IMR-90 (cell line): ENCODE data around the gene HDAC3. TPM values are rescaled to one million over a fixed set of nuclear protein-coding genes. Genes with fewer than 3 reads are reported as not detected.

Source experiments
- ATAC-seq: fragments of 200-7000 bp; cut with Tn5 transposase; 2 replicates; pipeline ENCODE4 v1.9.1; 2020; ENCODE audit warnings: low read depth, mild to moderate bottlenecking, moderate library complexity
- BruUV-seq: library from RNA; stranded (reverse); fragments of 400-500 nt; replicated peaks from 2 replicates; lab custom pipeline; 2021; lab: Mats Ljungman, UMichigan
- CTCF ChIA-PET: fragments of 300-600 bp; formaldehyde crosslinking; extraction: SDS; loops from one replicate; lab custom pipeline; 2021; ENCODE audit warnings: antibody characterized with exemption; lab: Yijun Ruan, JAX
- POLR2A ChIA-PET: fragments of 300-600 bp; sonication (Branson Sonifier 250); formaldehyde crosslinking; loops from one replicate; lab custom pipeline; 2022; ENCODE audit warnings: antibody characterized with exemption; ENCODE audit not compliant: unreplicated experiment; lab: Charles Lee
- DNase-seq: peaks from one replicate; pipeline ENCODE4 v3.0.0; 2013
- H2AFZ ChIP-seq: replicated peaks from 2 replicates; pipeline ENCODE3; 2013; ENCODE audit warnings: low read length, mild to moderate bottlenecking; ENCODE audit not compliant: poor library complexity
- H2AK5ac ChIP-seq: 2 replicates; pipeline ENCODE4 v1.6.1; 2013; ENCODE audit warnings: low read depth, low read length, inconsistent platforms
- H2AK9ac ChIP-seq: replicated peaks from 2 replicates; pipeline ENCODE3; 2013; ENCODE audit warnings: mild to moderate bottlenecking, low read depth, low read length, moderate library complexity; ENCODE audit not compliant: poor library complexity
- H2BK120ac ChIP-seq: 2 replicates; pipeline ENCODE4 v1.6.1; 2013; ENCODE audit warnings: low read depth, low read length, inconsistent platforms
- H2BK15ac ChIP-seq: 3 replicates; pipeline ENCODE4 v1.6.1; 2013; ENCODE audit warnings: low read depth, low read length, inconsistent platforms
- H2BK20ac ChIP-seq: 2 replicates; pipeline ENCODE4 v1.6.1; 2013; ENCODE audit warnings: low read depth, mild to moderate bottlenecking, inconsistent platforms, low read length, moderate library complexity
- H2BK5ac ChIP-seq: 2 replicates; pipeline ENCODE4 v1.6.1; 2013; ENCODE audit warnings: mild to moderate bottlenecking, low read depth, low read length, inconsistent platforms; ENCODE audit not compliant: poor library complexity, severe bottlenecking
- H3K14ac ChIP-seq: replicated peaks from 2 replicates; pipeline ENCODE4 v1.6.1; 2013; ENCODE audit warnings: low read depth, low read length, inconsistent platforms
- H3K18ac ChIP-seq: 2 replicates; pipeline ENCODE4 v1.6.1; 2013; ENCODE audit warnings: low read depth, low read length, control low read depth
- H3K23ac ChIP-seq: 2 replicates; pipeline ENCODE4 v1.6.1; 2013; ENCODE audit warnings: low read depth, low read length, inconsistent platforms
- H3K27ac ChIP-seq: 2 replicates; pipeline ENCODE4 v1.5.1; 2013; ENCODE audit warnings: mild to moderate bottlenecking, control low read depth, low read length; ENCODE audit not compliant: insufficient read depth
- H3K27me3 ChIP-seq: 2 replicates; pipeline ENCODE4 v1.6.1; 2013; ENCODE audit warnings: low read length; ENCODE audit not compliant: control insufficient read depth, insufficient read depth
- H3K36me3 ChIP-seq: 2 replicates; pipeline ENCODE4 v1.6.1; 2013; ENCODE audit warnings: low read length, mixed read lengths; ENCODE audit not compliant: control insufficient read depth, insufficient read depth
- H3K4ac ChIP-seq: 2 replicates; pipeline ENCODE4 v1.6.1; 2013; ENCODE audit warnings: low read depth, low read length, inconsistent platforms
- H3K4me1 ChIP-seq: 2 replicates; pipeline ENCODE4 v1.6.1; 2013; ENCODE audit warnings: low read length, mixed read lengths; ENCODE audit not compliant: control insufficient read depth, insufficient read depth
- H3K4me2 ChIP-seq: 2 replicates; pipeline ENCODE4 v1.6.1; 2013; ENCODE audit warnings: low read depth, mild to moderate bottlenecking, control low read depth, low read length, moderate library complexity
- H3K4me3 ChIP-seq: 2 replicates; pipeline ENCODE4 v1.5.1; 2013; ENCODE audit warnings: low read depth, mild to moderate bottlenecking, control low read depth, low read length, moderate library complexity; ENCODE audit not compliant: insufficient read depth
- H3K56ac ChIP-seq: 2 replicates; pipeline ENCODE4 v1.6.1; 2013; ENCODE audit warnings: low read length, inconsistent platforms; ENCODE audit not compliant: insufficient read depth; ENCODE audit errors: extremely low read depth
- H3K79me1 ChIP-seq, 2 experiments: 2 replicates each; pipeline ENCODE4 v1.6.1; 2013; ENCODE audit warnings: low read length in 2 of 2, inconsistent platforms in 1 of 2, low read depth in 1 of 2
- H3K9ac ChIP-seq: 2 replicates; pipeline ENCODE4 v1.6.1; 2013; ENCODE audit warnings: low read depth, low read length, control low read depth
- H3K9me1 ChIP-seq: 2 replicates; pipeline ENCODE4 v1.6.1; 2013; ENCODE audit warnings: low read length, inconsistent platforms; ENCODE audit not compliant: insufficient read depth
- H3K9me3 ChIP-seq: 2 replicates; pipeline ENCODE4 v1.6.1; 2013; ENCODE audit warnings: low read length; ENCODE audit not compliant: control insufficient read depth, insufficient read depth
- H4K20me1 ChIP-seq: 2 replicates; pipeline ENCODE4 v1.6.1; 2013; ENCODE audit warnings: low read length, inconsistent platforms; ENCODE audit not compliant: insufficient read depth
- H4K5ac ChIP-seq: 2 replicates; pipeline ENCODE4 v1.6.1; 2013; ENCODE audit warnings: mild to moderate bottlenecking, low read depth, low read length, control low read depth
- H4K8ac ChIP-seq, 2 experiments: 2 replicates each; pipeline ENCODE4 v1.6.1; 2013; ENCODE audit warnings: low read depth in 2 of 2, low read length in 2 of 2, control low read depth in 1 of 2, inconsistent platforms in 1 of 2
- H4K91ac ChIP-seq: 2 replicates; pipeline ENCODE4 v1.6.1; 2013; ENCODE audit warnings: low read depth, low read length, inconsistent platforms; ENCODE audit not compliant: insufficient read depth
- BHLHE40 ChIP-seq: fragments of 150-350 bp; IDR thresholded peaks from 2 replicates; pipeline ENCODE4 v1.6.1; 2016; ENCODE audit warnings: mild to moderate bottlenecking, low read depth, low read length
- CEBPB ChIP-seq: IDR thresholded peaks from 2 replicates; pipeline ENCODE4 v1.6.1; 2012; ENCODE audit warnings: low read depth, low read length, improper control_type of control experiment
- FOS ChIP-seq: fragments of 150-350 bp; IDR thresholded peaks from 2 replicates; pipeline ENCODE4 v1.6.1; 2016; ENCODE audit warnings: low read depth, low read length
- RFX5 ChIP-seq: IDR thresholded peaks from 2 replicates; pipeline ENCODE4 v1.8.0; 2012; ENCODE audit warnings: low read depth, mild to moderate bottlenecking, low read length, moderate library complexity
- WGBS, 2 experiments: methylation state at CpG; one replicate each; pipeline versions ENCODE4 v1.1.5 to v1.1.7; 2013; ENCODE audit warnings: missing lambda C conversion rate in 2 of 2; ENCODE audit not compliant: insufficient read length in 1 of 2; ENCODE audit errors: extremely low coverage in 2 of 2; 5-methylcytosine and 5-hydroxymethylcytosine counted together
- dilution Hi-C: fragments of 300-500 bp; cut with HindIII; formaldehyde crosslinking; loops from one replicate; pipeline ENCODE4 v1.14.3; 2018; ENCODE audit warnings: low sequenced_read_pairs; ENCODE audit not compliant: unreplicated experiment
- in situ Hi-C: fragments of 300-500 bp; cut with MboI; formaldehyde crosslinking; loops from 3 replicates; pipeline ENCODE4 v1.14.3; 2019; ENCODE audit warnings: low sequenced_read_pairs, inconsistent platforms, mixed read lengths
- intact Hi-C: fragments of 100-400 bp; cut with micrococcal nuclease; formaldehyde crosslinking; loops from 2 replicates; pipeline ENCODE4 v1.10.0; 2022
- polyA plus RNA-seq, 3 experiments: library from polyadenylated mRNA; depleted of rRNA; stranded (reverse); fragments of >200 nt; gene quantifications; 2 replicates each; pipeline ENCODE4 v1.2.3, GENCODE V29; 2012; ENCODE audit warnings: low replicate concordance in 1 of 3
- total RNA-seq: library from RNA; depleted of rRNA; stranded (reverse); fragments of >200 nt; gene quantifications from 2 replicates; pipeline ENCODE4 v1.2.3, GENCODE V29; 2012

The HDAC3 gene
- total and polyA plus RNA-seq, 2 of the 4 experiments (the other 2 are of a cell fraction): 84.2 to 89.7 TPM

- POLR2A ChIA-PET: no interaction called here
These were observed 20.8 kb upstream of the HDAC3 start for GRCh38 chr5:141657404-141657803.

More at GRCh38 chr5:141657404-141657803, 20.8 kb upstream of the HDAC3 start:
- peak overlapping the region; percentile 53; the same call in 1 of the 2 replicates for H3K18ac ChIP-seq
- in situ Hi-C loops: no loop called here
- peak overlapping the region; percentile 87 for H2BK5ac ChIP-seq
- H2AK5ac ChIP-seq: peak overlapping the region; percentile 58; the same call in 1 of the 2 replicates
- peak overlapping the region; percentile 50 for H2BK20ac ChIP-seq
- no peak overlapping the region for H3K4me3 ChIP-seq
- no peak overlapping the region for H3K23ac ChIP-seq
- peaks cover 20% of the 10 kb centered on the region for H3K36me3 ChIP-seq
- H2AK9ac ChIP-seq: no peak overlapping the region
- no peak for ATAC-seq
- no TSS peak for BruUV-seq
- dilution Hi-C loops: no loop called here
- peak overlapping the region; percentile 40; the same call in 1 of the 2 replicates for H3K4ac ChIP-seq
- H3K9me1 ChIP-seq: peaks cover 3% of the 10 kb centered on the region; the same call in 1 of the 2 replicates
- H2BK15ac ChIP-seq: peak overlapping the region; percentile 79; the same call in 1 of the 3 replicates
- CTCF ChIA-PET: interaction anchor here (0.6 kb wide), 1 partner anchor 18 kb away, joined by 4 read pairs; no protein-coding TSS in a partner anchor
- H3K79me1 ChIP-seq: peaks cover 0 to 5% of the 10 kb centered on the region in 2 experiments; a peak in 1 of 4 replicates
- no peak overlapping the region; the same call in 1 of the 2 replicates for H3K56ac ChIP-seq
- 0 out of 4 replicates have a peak overlapping the region, but pooled peaks of 1 of the 2 experiments have one; percentile 34 for H4K8ac ChIP-seq
- no peaks in the 10 kb centered on the region for H3K27me3 ChIP-seq
- H4K5ac ChIP-seq: peak overlapping the region; percentile 38; the same call in 1 of the 2 replicates
- no peak for DNase-seq
- intact Hi-C loops: no loop called here
- H2BK120ac ChIP-seq: peak overlapping the region; percentile 66; the same call in 1 of the 2 replicates
- no peaks in the 10 kb centered on the region for H3K9me3 ChIP-seq
- H3K4me2 ChIP-seq: no peak overlapping the region
- H4K20me1 ChIP-seq: no peaks in the 10 kb centered on the region
- peak overlapping the region; percentile 22 for H3K14ac ChIP-seq
- H2AFZ ChIP-seq: no peak overlapping the region
- no peak overlapping the region for H3K27ac ChIP-seq
- TF ChIP-seq CEBPB: no peak
- TF ChIP-seq RFX5: no peak
- no peak for TF ChIP-seq FOS
- no peak for TF ChIP-seq BHLHE40
- no peak overlapping the region for H3K9ac ChIP-seq
- WGBS, 2 experiments: 100% methylated on average over 1 of the region's 1 CpG; no CpG with 5 or more reads in 1 of the 2 experiments
- no peak overlapping the region for H4K91ac ChIP-seq
- peaks cover 13% of the 10 kb centered on the region for H3K4me1 ChIP-seq
